HEK293 (cell line): Measurements from ENCODE around the gene JOSD1.
A peak's percentile ranks its signal among the peaks of the same experiment; 100 is the strongest.

ENCODE experiments used
- CTCF ChIA-PET: fragments of 350-600 bp; formaldehyde crosslinking; extraction: SDS; loops from one replicate; lab custom pipeline; 2021; ENCODE audit warnings: antibody characterized with exemption; lab: Yijun Ruan, JAX
- POLR2A ChIA-PET: fragments of 300-600 bp; formaldehyde crosslinking; extraction: SDS; loops from one replicate; lab custom pipeline; 2020; ENCODE audit warnings: antibody characterized with exemption, inconsistent platforms; lab: Yijun Ruan, JAX
- H3K27ac ChIP-seq: fragments of 200-500 bp; sonication (Bioruptor generic); 2 replicates; pipeline ENCODE4 v1.5.1; 2014; ENCODE audit warnings: low read depth, low read length, control low read depth, inconsistent platforms; ENCODE audit errors: extremely low read depth
- H3K36me3 ChIP-seq, 2 experiments: fragments of 200-500 bp in 1 of 2; sonication (Bioruptor generic) in 1 of 2; 1 replicate in 1 of 2; 2 replicates in 1 of 2; pipeline ENCODE4 v1.5.1; 2014 to 2017; ENCODE audit warnings: inconsistent platforms in 2 of 2, low read length in 2 of 2; ENCODE audit not compliant: control insufficient read depth in 2 of 2, insufficient read depth in 1 of 2
- H3K4me1 ChIP-seq: fragments of 200-500 bp; sonication (Bioruptor generic); 2 replicates; pipeline ENCODE4 v1.5.1; 2014; ENCODE audit warnings: mild to moderate bottlenecking, low read length, inconsistent platforms; ENCODE audit not compliant: control insufficient read depth, insufficient read depth
- H3K4me3 ChIP-seq: 2 replicates; pipeline ENCODE4 v1.5.1; 2011; ENCODE audit warnings: low read depth, mild to moderate bottlenecking, control low read depth, low read length, moderate library complexity
- H3K9me3 ChIP-seq: fragments of 200-500 bp; sonication (Bioruptor generic); 2 replicates; pipeline ENCODE4 v1.5.1; 2014; ENCODE audit warnings: low read depth, low read length, inconsistent platforms; ENCODE audit not compliant: control insufficient read depth, insufficient read depth
- CTCF ChIP-seq: fragments of 450-650 bp; formaldehyde crosslinking; IDR thresholded peaks from 2 replicates; pipeline ENCODE4 v1.5.1; 2016; ENCODE audit warnings: missing biosample characterization, missing genetic modification characterization
- FEZF1 ChIP-seq: fragments of 450-650 bp; formaldehyde crosslinking; IDR thresholded peaks from 2 replicates; pipeline ENCODE4 v1.5.1; 2016; ENCODE audit warnings: missing biosample characterization, missing genetic modification characterization
- HOXD13 ChIP-seq: sonication (generic); formaldehyde crosslinking; IDR thresholded peaks from 2 replicates; pipeline ENCODE4 v1.8.0; 2022; ENCODE audit warnings: missing genetic modification reagents, borderline replicate concordance
- IKZF3 ChIP-seq: fragments of 450-650 bp; IDR thresholded peaks from 2 replicates; pipeline ENCODE4 v1.5.0; 2018; ENCODE audit warnings: missing biosample characterization, mild to moderate bottlenecking, missing genetic modification characterization, moderate library complexity
- KLF7 ChIP-seq: fragments of 450-650 bp; formaldehyde crosslinking; IDR thresholded peaks from 2 replicates; pipeline ENCODE4 v1.5.1; 2016; ENCODE audit warnings: missing biosample characterization, missing genetic modification characterization, borderline replicate concordance
- MEIS1 ChIP-seq: sonication (generic); formaldehyde crosslinking; IDR thresholded peaks from 2 replicates; pipeline ENCODE4 v1.8.1; 2022; ENCODE audit warnings: missing genetic modification reagents, mild to moderate bottlenecking, borderline replicate concordance
- OSR2 ChIP-seq: fragments of 450-650 bp; formaldehyde crosslinking; IDR thresholded peaks from 2 replicates; pipeline ENCODE4 v1.5.1; 2016; ENCODE audit warnings: missing biosample characterization, missing genetic modification characterization
- PRDM1 ChIP-seq: fragments of 450-650 bp; formaldehyde crosslinking; IDR thresholded peaks from 2 replicates; pipeline ENCODE4; 2016; ENCODE audit warnings: missing biosample characterization, missing genetic modification characterization
- SP2 ChIP-seq: fragments of 450-650 bp; formaldehyde crosslinking; IDR thresholded peaks from 2 replicates; pipeline ENCODE4 v1.5.1; 2016; ENCODE audit warnings: missing biosample characterization, missing genetic modification characterization
- WT1 ChIP-seq: fragments of 450-650 bp; formaldehyde crosslinking; IDR thresholded peaks from 2 replicates; pipeline ENCODE4 v1.5.1; 2016; ENCODE audit warnings: missing biosample characterization, missing genetic modification characterization
- ZBTB17 ChIP-seq: fragments of 450-650 bp; formaldehyde crosslinking; IDR thresholded peaks from 2 replicates; pipeline ENCODE4 v1.5.1; 2016; ENCODE audit warnings: missing biosample characterization, missing genetic modification characterization
- ZNF19 ChIP-seq: fragments of 450-650 bp; formaldehyde crosslinking; IDR thresholded peaks from 2 replicates; pipeline ENCODE4; 2016; ENCODE audit warnings: missing biosample characterization, missing genetic modification characterization, low read depth
- ZNF223 ChIP-seq: fragments of 450-650 bp; formaldehyde crosslinking; IDR thresholded peaks from 2 replicates; pipeline ENCODE4 v1.5.1; 2016; ENCODE audit warnings: missing biosample characterization, missing genetic modification characterization
- ZNF266 ChIP-seq: fragments of 450-650 bp; formaldehyde crosslinking; IDR thresholded peaks from 2 replicates; pipeline ENCODE4 v1.5.1; 2016; ENCODE audit warnings: missing biosample characterization, missing genetic modification characterization, low read depth
- ZNF335 ChIP-seq: fragments of 450-650 bp; formaldehyde crosslinking; conservative IDR thresholded peaks from 2 replicates; pipeline ENCODE4 v1.5.1; 2016; ENCODE audit warnings: missing biosample characterization, missing genetic modification characterization
- ZNF341 ChIP-seq: fragments of 450-650 bp; formaldehyde crosslinking; IDR thresholded peaks from 2 replicates; pipeline ENCODE4; 2016; ENCODE audit warnings: low read depth, missing biosample characterization, missing genetic modification characterization
- ZNF394 ChIP-seq: fragments of 450-650 bp; formaldehyde crosslinking; IDR thresholded peaks from 2 replicates; pipeline ENCODE4 v1.5.1; 2016; ENCODE audit warnings: missing biosample characterization, missing genetic modification characterization, mild to moderate bottlenecking, moderate library complexity, borderline replicate concordance
- ZNF426 ChIP-seq: fragments of 450-650 bp; formaldehyde crosslinking; IDR thresholded peaks from 2 replicates; pipeline ENCODE4 v1.5.1; 2017; ENCODE audit warnings: missing biosample characterization, missing genetic modification characterization, mild to moderate bottlenecking, inconsistent platforms, moderate library complexity
- ZNF449 ChIP-seq: fragments of 450-650 bp; formaldehyde crosslinking; IDR thresholded peaks from 2 replicates; pipeline ENCODE4 v1.5.1; 2017; ENCODE audit warnings: missing biosample characterization, mild to moderate bottlenecking, missing genetic modification characterization, moderate library complexity
- ZNF544 ChIP-seq: fragments of 450-650 bp; formaldehyde crosslinking; IDR thresholded peaks from 2 replicates; pipeline ENCODE4 v1.5.0; 2017; ENCODE audit warnings: missing biosample characterization, missing genetic modification characterization
- ZNF548 ChIP-seq: fragments of 450-650 bp; formaldehyde crosslinking; IDR thresholded peaks from 2 replicates; pipeline ENCODE4 v1.5.1; 2016; ENCODE audit warnings: missing biosample characterization, missing genetic modification characterization
- ZNF585B ChIP-seq: fragments of 450-650 bp; formaldehyde crosslinking; IDR thresholded peaks from 2 replicates; pipeline ENCODE4 v1.5.1; 2016; ENCODE audit warnings: missing biosample characterization, missing genetic modification characterization
- ZNF610 ChIP-seq: fragments of 450-650 bp; formaldehyde crosslinking; IDR thresholded peaks from 2 replicates; pipeline ENCODE4 v1.5.1; 2016; ENCODE audit warnings: missing biosample characterization, missing genetic modification characterization, borderline replicate concordance
- ZNF670 ChIP-seq: fragments of 450-650 bp; formaldehyde crosslinking; IDR thresholded peaks from 2 replicates; pipeline ENCODE4 v1.5.1; 2016; ENCODE audit warnings: missing biosample characterization, missing genetic modification characterization, low read depth
- ZNF76 ChIP-seq: fragments of 450-650 bp; formaldehyde crosslinking; IDR thresholded peaks from 2 replicates; pipeline ENCODE4; 2016; ENCODE audit warnings: low read depth, missing biosample characterization, missing genetic modification characterization, borderline replicate concordance
- ZSCAN4 ChIP-seq: fragments of 450-650 bp; formaldehyde crosslinking; IDR thresholded peaks from 2 replicates; pipeline ENCODE4 v1.5.1; 2017; ENCODE audit warnings: missing biosample characterization, missing genetic modification characterization

Gene JOSD1

GRCh38 chr22:38674888-38675287 lies 25.9 kb downstream of the JOSD1 start:
- no peak overlapping the region for H3K27ac ChIP-seq
- ChIA-PET CTCF (interaction anchor here (0.7 to 1.2 kb wide), 2 partner anchors 622 to 762 kb away, joined by 3 to 5 read pairs; no protein-coding TSS in a partner anchor), POLR2A (interaction anchor here (0.6 to 1.0 kb wide), 3 partner anchors 11 to 1565 kb away, joined by 3 read pairs; no protein-coding TSS in a partner anchor)
- peaks cover 21 to 33% of the 10 kb centered on the region in 2 experiments; a peak in 2 of 3 replicates for H3K36me3 ChIP-seq
- TF ChIP-seq SP2: no peak
- no peak for TF ChIP-seq ZNF426
- no peak for TF ChIP-seq KLF7 (tag by site-specific recombination)
- no peak for TF ChIP-seq ZSCAN4 (tag by site-specific recombination)
- no peak for TF ChIP-seq ZNF670 (tag by site-specific recombination)
- no peak for TF ChIP-seq ZNF585B (tag by site-specific recombination)
- TF ChIP-seq ZNF223: no peak
- TF ChIP-seq ZNF544 (tag by site-specific recombination): no peak
- TF ChIP-seq CTCF (tag by site-specific recombination): no peak
- no peak for TF ChIP-seq ZNF266
- no peak for TF ChIP-seq MEIS1 (CRISPR knock-in tag)
- TF ChIP-seq ZNF449 (tag by site-specific recombination): no peak
- no peak for TF ChIP-seq ZNF610 (tag by site-specific recombination)
- TF ChIP-seq ZNF19: no peak
- no peak for TF ChIP-seq ZNF341 (tag by site-specific recombination)
- no peak for TF ChIP-seq FEZF1
- no peak for TF ChIP-seq ZNF548 (tag by site-specific recombination)
- TF ChIP-seq HOXD13: no peak
- no peaks in the 10 kb centered on the region for H3K9me3 ChIP-seq
- no peaks in the 10 kb centered on the region for H3K4me1 ChIP-seq
- no peak overlapping the region for H3K4me3 ChIP-seq

- Histone ChIP-seq H3K4me1 (peaks cover 6% of the 10 kb centered on the region; the same call in 1 of the 2 replicates), H3K9me3 (no peaks in the 10 kb centered on the region), H3K36me3 (peaks cover 10 to 14% of the 10 kb centered on the region in 2 experiments; a peak in 2 of 3 replicates), H3K4me3 (peak overlapping the region; percentile 87), H3K27ac (peak overlapping the region; percentile 100; the same call in 1 of the 2 replicates)
- CTCF ChIA-PET: interaction anchor here (0.6 to 0.9 kb wide), 3 partner anchors 85 to 1187 kb away, joined by 3 read pairs; no protein-coding TSS in a partner anchor
- POLR2A ChIA-PET: interaction anchor here (0.7 to 2.7 kb wide), 3 partner anchors 12 to 25 kb away, joined by 3 to 13 read pairs (median 3); partner anchors contain the start of gene TOMM22
- no peak for TF ChIP-seq ZNF19
- peak; percentile 44; the same call in 1 of the 2 replicates for TF ChIP-seq ZBTB17 (tag by site-specific recombination)
- 0 out of 2 replicates have a peak, but pooled peaks have one; percentile 3 for TF ChIP-seq WT1
- 0 out of 2 replicates have a peak, but pooled peaks have one; percentile 21 for TF ChIP-seq ZNF76 (tag by site-specific recombination)
- TF ChIP-seq ZNF394 (tag by site-specific recombination): peak; percentile 74
- 0 out of 2 replicates have a peak, but pooled peaks have one; percentile 29 for TF ChIP-seq PRDM1
- TF ChIP-seq OSR2 (tag by site-specific recombination): no peak
- TF ChIP-seq IKZF3 (tag by site-specific recombination): peak; percentile 43; the same call in 1 of the 2 replicates
- TF ChIP-seq ZNF335 (tag by site-specific recombination): peak; percentile 94
These were observed 43.5 kb downstream of the JOSD1 start for GRCh38 chr22:38657045-38657909.
